Pons (tissue), 1 donor: ENCODE data around the gene USH2A.

Experiments
- DNase-seq: peaks from one replicate; pipeline ENCODE4 v3.0.0-alpha.2; 2016; ENCODE audit warnings: low spot score

The USH2A gene

GRCh38 chr1:215786997-215787396 lies 636.3 kb downstream of the USH2A start:
- no peak for DNase-seq

- DNase-seq, result no peak
Observed at GRCh38 chr1:215780641-215781040, 642.6 kb downstream of the USH2A start.

- DNase-seq, result no peak
Observed at GRCh38 chr1:215780139-215780538, 643.1 kb downstream of the USH2A start.

GRCh38 chr1:215779729-215780128 lies 643.5 kb downstream of the USH2A start:
- no peak for DNase-seq

GRCh38 chr1:215777370-215777925 lies 645.8 kb downstream of the USH2A start:
- DNase-seq, result no peak

- no peak for DNase-seq
Observed at GRCh38 chr1:215776336-215776735, 646.9 kb downstream of the USH2A start.

GRCh38 chr1:215772151-215772550 lies 651.1 kb downstream of the USH2A start:
- DNase-seq, result no peak

- no peak for DNase-seq
Observed at GRCh38 chr1:215768303-215768702, 654.9 kb downstream of the USH2A start.

- no peak for DNase-seq
Observed at GRCh38 chr1:215767761-215768160, 655.5 kb downstream of the USH2A start.

GRCh38 chr1:215766521-215766920 lies 656.7 kb downstream of the USH2A start:
- no peak for DNase-seq

GRCh38 chr1:215765833-215766232 lies 657.4 kb downstream of the USH2A start:
- no peak for DNase-seq

GRCh38 chr1:215761446-215761845 lies 661.8 kb downstream of the USH2A start:
- DNase-seq, result no peak

- no peak for DNase-seq
Observed at GRCh38 chr1:215754112-215754511, 669.1 kb downstream of the USH2A start.

GRCh38 chr1:215749414-215749813 lies 673.8 kb downstream of the USH2A start:
- DNase-seq, result no peak

GRCh38 chr1:215748431-215748830 lies 674.8 kb downstream of the USH2A start:
- DNase-seq, result no peak

GRCh38 chr1:215744419-215744818 lies 678.8 kb downstream of the USH2A start:
- DNase-seq, result no peak

GRCh38 chr1:215739025-215739424 lies 684.2 kb downstream of the USH2A start:
- no peak for DNase-seq

GRCh38 chr1:215731699-215732098 lies 691.5 kb downstream of the USH2A start:
- no peak for DNase-seq

GRCh38 chr1:215730600-215730999 lies 692.6 kb downstream of the USH2A start:
- DNase-seq, result no peak

GRCh38 chr1:215728169-215728568 lies 695.1 kb downstream of the USH2A start:
- DNase-seq, result no peak

- DNase-seq, result no peak
Observed at GRCh38 chr1:215720126-215720525, 703.1 kb downstream of the USH2A start.

GRCh38 chr1:215719552-215719951 lies 703.7 kb downstream of the USH2A start:
- no peak for DNase-seq

GRCh38 chr1:215718575-215719287 lies 704.5 kb downstream of the USH2A start:
- DNase-seq, result no peak
